ENCODE measurements around the gene ARRB1.

The ARRB1 gene

GRCh38 chr11:75246671-75247350, 104.7 kb downstream of the ARRB1 start:
- DNase-seq, result no peak

- no peak for DNase-seq
Measured at GRCh38 chr11:75246006-75246670, 105.3 kb downstream of the ARRB1 start.

- no peak for DNase-seq
Measured at GRCh38 chr11:75245356-75246005, 106.0 kb downstream of the ARRB1 start.

- DNase-seq, result no peak
Measured at GRCh38 chr11:75244052-75244814, 107.2 kb downstream of the ARRB1 start.

- DNase-seq, result no peak
Measured at GRCh38 chr11:75242722-75243600, 108.5 kb downstream of the ARRB1 start.

- DNase-seq, result no peak
Measured at GRCh38 chr11:75241906-75242644, 109.4 kb downstream of the ARRB1 start.

- DNase-seq, result peak; percentile 8
Measured at GRCh38 chr11:75241036-75241905, 110.2 kb downstream of the ARRB1 start.

GRCh38 chr11:75240311-75241035, 111.0 kb downstream of the ARRB1 start, which contains the start of gene TPBGL:
TPBGL (plus strand) TSS chr11:75240774; CDS start chr11:75241050, 276 bp downstream.
- no peak for DNase-seq

- DNase-seq, result no peak
Measured at GRCh38 chr11:75239531-75240290, 111.8 kb downstream of the ARRB1 start.

GRCh38 chr11:75238595-75239440, 112.6 kb downstream of the ARRB1 start:
- no peak for DNase-seq

GRCh38 chr11:75237050-75237449, 114.4 kb downstream of the ARRB1 start:
- no peak for DNase-seq

- DNase-seq, result no peak
Measured at GRCh38 chr11:75236062-75236461, 115.4 kb downstream of the ARRB1 start.

- DNase-seq, result no peak
Measured at GRCh38 chr11:75233754-75234172, 117.7 kb downstream of the ARRB1 start.

- DNase-seq, result no peak
Measured at GRCh38 chr11:75230621-75231020, 120.8 kb downstream of the ARRB1 start.

GRCh38 chr11:75229466-75229865, 122.0 kb downstream of the ARRB1 start:
- DNase-seq, result no peak

GRCh38 chr11:75225794-75226193, 125.7 kb downstream of the ARRB1 start:
- no peak for DNase-seq

GRCh38 chr11:75223954-75224643, 127.4 kb downstream of the ARRB1 start:
- no peak for DNase-seq
